Astrocyte of the cerebellum (primary cell): ENCODE results near the gene CIB1.
A peak's percentile ranks its signal among the peaks of the same experiment; 100 is the strongest.

Source experiments
- DNase-seq: peaks from one replicate; pipeline ENCODE4 v3.0.0-alpha.2; 2011; ENCODE audit warnings: low read depth
- H3K4me3 ChIP-seq: 2 replicates; pipeline ENCODE4 v1.5.1; 2011; ENCODE audit warnings: mild to moderate bottlenecking, low read depth, low read length, moderate library complexity
- in situ Hi-C: cut with HindIII; loops from 2 replicates; pipeline ENCODE4 v1.10.0; 2017; ENCODE audit warnings: low sequenced_read_pairs
- TF ChIP-seq, protein P1 (sequence below): IDR thresholded peaks from 2 replicates; pipeline ENCODE4 v1.5.1; 2012; ENCODE audit warnings: low read length, low read depth, moderate library complexity, mild to moderate bottlenecking; ENCODE audit errors: missing control alignments

Gene CIB1

GRCh38 chr15:90223441-90224165 lies 10.1 kb downstream of the CIB1 start:
- TF ChIP-seq, protein P1, sequence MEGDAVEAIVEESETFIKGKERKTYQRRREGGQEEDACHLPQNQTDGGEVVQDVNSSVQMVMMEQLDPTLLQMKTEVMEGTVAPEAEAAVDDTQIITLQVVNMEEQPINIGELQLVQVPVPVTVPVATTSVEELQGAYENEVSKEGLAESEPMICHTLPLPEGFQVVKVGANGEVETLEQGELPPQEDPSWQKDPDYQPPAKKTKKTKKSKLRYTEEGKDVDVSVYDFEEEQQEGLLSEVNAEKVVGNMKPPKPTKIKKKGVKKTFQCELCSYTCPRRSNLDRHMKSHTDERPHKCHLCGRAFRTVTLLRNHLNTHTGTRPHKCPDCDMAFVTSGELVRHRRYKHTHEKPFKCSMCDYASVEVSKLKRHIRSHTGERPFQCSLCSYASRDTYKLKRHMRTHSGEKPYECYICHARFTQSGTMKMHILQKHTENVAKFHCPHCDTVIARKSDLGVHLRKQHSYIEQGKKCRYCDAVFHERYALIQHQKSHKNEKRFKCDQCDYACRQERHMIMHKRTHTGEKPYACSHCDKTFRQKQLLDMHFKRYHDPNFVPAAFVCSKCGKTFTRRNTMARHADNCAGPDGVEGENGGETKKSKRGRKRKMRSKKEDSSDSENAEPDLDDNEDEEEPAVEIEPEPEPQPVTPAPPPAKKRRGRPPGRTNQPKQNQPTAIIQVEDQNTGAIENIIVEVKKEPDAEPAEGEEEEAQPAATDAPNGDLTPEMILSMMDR = no peak
- in situ Hi-C loops = no loop called here
- H3K4me3 ChIP-seq = no peak overlapping the region
- no peak for DNase-seq

DNA sequence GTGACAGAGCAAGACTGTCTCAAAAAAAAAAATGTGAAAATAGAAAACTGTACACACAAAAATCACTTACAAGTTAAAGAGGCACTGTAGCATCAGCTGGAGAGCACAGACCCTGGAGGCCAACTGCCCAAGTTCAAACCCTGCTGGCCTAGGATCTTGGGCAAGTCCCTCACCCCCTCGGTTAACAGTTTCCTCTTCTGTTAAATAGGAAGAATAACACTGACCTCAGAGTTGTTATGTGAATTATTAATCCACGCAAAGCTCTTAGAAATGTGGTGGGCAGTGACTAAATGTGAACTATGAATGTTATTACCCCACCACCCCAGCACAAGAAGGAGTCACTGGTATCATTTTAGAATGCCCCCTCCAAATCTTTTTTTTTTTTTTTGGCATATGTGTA lies 11.2 kb downstream of the CIB1 start:
- DNase-seq = no peak
- no peak overlapping the region for H3K4me3 ChIP-seq
- TF ChIP-seq, protein P1 = no peak
- in situ Hi-C loops = no loop called here

DNA sequence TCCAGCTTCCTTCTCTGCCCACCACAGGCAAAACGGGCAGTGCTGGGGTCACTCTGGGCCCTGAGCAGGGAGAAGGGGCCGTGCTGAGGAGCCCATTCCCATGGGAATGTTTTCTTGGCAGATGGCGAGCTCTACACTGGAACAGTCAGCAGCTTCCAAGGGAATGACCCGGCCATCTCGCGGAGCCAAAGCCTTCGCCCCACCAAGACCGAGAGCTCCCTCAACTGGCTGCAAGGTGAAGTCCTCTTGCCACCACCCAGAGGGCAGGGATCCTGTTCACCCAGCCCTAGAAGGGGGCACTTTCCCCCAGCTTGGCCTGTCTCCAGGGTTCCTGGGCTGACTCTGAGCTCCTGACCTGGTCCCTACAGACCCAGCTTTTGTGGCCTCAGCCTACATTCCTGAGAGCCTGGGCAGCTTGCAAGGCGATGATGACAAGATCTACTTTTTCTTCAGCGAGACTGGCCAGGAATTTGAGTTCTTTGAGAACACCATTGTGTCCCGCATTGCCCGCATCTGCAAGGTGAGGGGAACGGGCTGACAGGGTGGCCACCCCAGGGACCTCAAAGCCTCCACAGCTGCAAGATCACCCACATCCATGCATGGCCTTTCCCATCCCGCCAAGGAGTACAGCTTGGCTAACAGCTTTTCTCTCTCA lies 12.4 kb downstream of the CIB1 start:
- H3K4me3 ChIP-seq = no peak overlapping the region
- in situ Hi-C loops = no loop called here
- TF ChIP-seq, protein P1 = peak; percentile 90
- peak; percentile 57 for DNase-seq

DNA sequence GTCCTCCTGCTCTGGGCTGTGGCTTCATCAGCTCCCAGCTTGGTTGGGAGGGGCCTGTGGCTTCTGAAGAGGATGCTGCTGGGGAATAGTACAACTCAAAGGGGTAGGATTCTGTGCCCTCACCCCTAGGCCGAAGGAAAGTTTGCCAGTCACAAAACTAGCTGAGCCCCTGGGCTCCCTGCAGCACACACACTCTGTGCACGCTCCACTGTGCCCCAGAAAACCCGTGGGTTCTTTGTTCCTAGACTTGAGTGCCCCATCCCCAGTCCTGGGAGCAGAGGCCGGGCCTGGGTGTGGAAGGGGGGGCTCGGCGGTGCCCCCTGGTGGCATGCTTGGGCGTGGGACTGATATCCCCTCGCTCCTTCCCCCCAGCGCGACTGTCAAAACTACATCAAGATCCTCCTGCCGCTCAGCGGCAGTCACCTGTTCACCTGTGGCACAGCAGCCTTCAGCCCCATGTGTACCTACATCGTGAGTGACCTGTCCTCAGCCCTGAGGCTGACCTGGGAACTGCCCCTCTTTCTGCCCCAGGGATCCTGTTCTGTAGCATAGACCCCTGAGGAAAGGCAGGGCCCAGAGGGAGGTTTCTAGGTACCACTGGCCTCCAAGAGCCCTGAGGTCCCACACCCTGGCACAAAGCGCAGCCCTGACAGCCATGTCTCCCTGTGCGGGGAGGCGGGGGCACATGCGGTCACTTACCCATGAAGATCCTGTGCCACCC lies 14.2 kb downstream of the CIB1 start:
- DNase-seq = no peak
- TF ChIP-seq, protein P1 = peak; percentile 82
- H3K4me3 ChIP-seq = no peak overlapping the region
- in situ Hi-C loops = loop anchor here (5.0 kb wide), 2 partner anchors 67 to 172 kb away; no protein-coding TSS in a partner anchor

DNA sequence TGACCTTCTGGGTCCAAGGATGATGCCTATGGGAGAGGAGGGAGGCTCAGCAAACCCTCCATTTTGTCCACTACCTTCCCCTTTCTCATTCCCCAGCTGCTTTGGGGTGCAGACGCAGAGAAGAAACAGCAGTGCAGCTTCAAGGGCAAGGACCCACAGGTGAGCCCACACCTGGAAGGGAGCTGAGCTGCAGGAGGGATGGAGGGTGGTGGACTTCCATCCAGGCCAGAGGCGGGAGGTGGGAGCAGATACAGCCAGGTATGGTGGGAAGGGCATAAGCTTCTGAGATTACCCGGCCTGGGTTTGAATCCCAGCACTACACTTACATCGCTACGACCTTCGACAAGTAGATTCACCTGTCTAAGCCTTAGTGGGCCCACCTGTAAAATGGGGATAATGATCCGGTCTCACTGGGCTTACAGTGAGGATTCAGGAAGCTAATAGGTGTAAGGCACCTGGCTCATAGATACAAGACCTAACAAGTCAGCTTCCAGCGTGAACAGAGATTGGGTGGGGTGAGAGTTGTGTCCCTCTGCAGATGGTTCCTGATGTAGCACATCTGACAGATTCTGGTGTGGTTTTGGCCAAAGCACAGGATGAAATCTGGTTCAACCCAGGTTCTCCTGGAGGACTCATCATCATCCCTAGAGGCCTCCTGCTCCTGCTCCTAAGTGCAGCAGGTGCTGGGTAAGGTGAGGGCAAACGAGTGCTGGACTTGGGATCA lies 15.9 kb downstream of the CIB1 start:
- in situ Hi-C loops = loop anchor here (5.0 kb wide), 2 partner anchors 66 to 171 kb away; no protein-coding TSS in a partner anchor
- no peak for DNase-seq
- TF ChIP-seq, protein P1 = no peak
- no peak overlapping the region for H3K4me3 ChIP-seq
